H1 (cell line): ENCODE data around the gene NGEF. TPM values are rescaled to one million over a fixed set of nuclear protein-coding genes. Genes with fewer than 3 reads are reported as not detected.

Experiments
- ASH2L ChIP-seq: fragments of 200-600, 300-600 bp; sonication (generic); IDR thresholded peaks from one replicate; pipeline ENCODE4 v1.7.1; 2017; ENCODE audit warnings: low read length
- TBP ChIP-seq: IDR thresholded peaks from 2 replicates; pipeline ENCODE4 v1.6.1; 2011; ENCODE audit warnings: low read depth, low read length, improper control_type of control experiment
- polyA plus RNA-seq, 7 experiments: library from polyadenylated mRNA; depleted of rRNA in 3 of 7; stranded (reverse) in 5 of 7; unstranded in 2 of 7; fragments of >200 nt in 5 of 7; fragments of 200-250 nt in 2 of 7; gene quantifications; 1 replicate in 5 of 7; 2 replicates in 1 of 7; 4 replicates in 1 of 7; pipeline versions ENCODE4 v1.2.1 to v1.2.3, GENCODE V29; 2011 to 2013; ENCODE audit warnings: missing spikeins in 2 of 7, mixed read lengths in 2 of 7
- total RNA-seq: library from RNA; stranded (reverse); fragmentation: NEBNext Ultra II Directional; extraction: Animal tissue kit (Norgen Biotek cat#: 25700); gene quantifications from 2 replicates; pipeline ENCODE4 v1.2.1, GENCODE V29; 2021

NGEF gene
- total and polyA plus RNA-seq, 2 of the 8 experiments (the other 6 are each of a cell fraction or from before 2014, with no cell fraction given): 2.7 to 3.2 TPM

- TF ChIP-seq TBP: no peak
- no peak for TF ChIP-seq ASH2L
These were observed 22.5 kb upstream of the NGEF start (continued) for GRCh38 chr2:233035426-233036161.
